Left ventricle myocardium inferior (tissue), 1 donor: ENCODE measurements around the gene F9. TPM values are rescaled to one million over a fixed set of nuclear protein-coding genes. Genes with fewer than 3 reads are reported as not detected.

Experiments used
- DNase-seq: peaks from one replicate; pipeline ENCODE4 v3.0.0-alpha.2; 2020
- H3K27ac ChIP-seq: fragments of 200-600 bp; replicated peaks from 2 replicates; pipeline ENCODE4 v1.8.0; 2021
- H3K27me3 ChIP-seq: fragments of 200-600 bp; 2 replicates; pipeline ENCODE4 v1.8.0; 2021; ENCODE audit warnings: low read depth
- H3K36me3 ChIP-seq: fragments of 200-600 bp; 2 replicates; pipeline ENCODE4 v1.8.0; 2021
- H3K4me1 ChIP-seq: fragments of 200-600 bp; 2 replicates; pipeline ENCODE4 v1.8.0; 2021
- H3K4me3 ChIP-seq: fragments of 200-600 bp; 2 replicates; pipeline ENCODE4 v1.8.0; 2021; ENCODE audit warnings: mild to moderate bottlenecking, moderate library complexity
- H3K9me3 ChIP-seq: fragments of 200-600 bp; replicated peaks from 2 replicates; pipeline ENCODE4 v1.8.0; 2021
- CTCF ChIP-seq: fragments of 200-600 bp; IDR thresholded peaks from 2 replicates; pipeline ENCODE4 v1.8.0; 2021; ENCODE audit warnings: antibody characterized with exemption, mild to moderate bottlenecking, borderline replicate concordance
- intact Hi-C: fragments of 100-400 bp; cut with micrococcal nuclease; formaldehyde crosslinking; loops from one replicate; pipeline ENCODE4 v1.11.0; 2022
- total RNA-seq: library from RNA; stranded (reverse); fragmentation: NEBNext Ultra II Directional; extraction: Animal tissue kit (Norgen Biotek cat#: 25700); gene quantifications from one replicate; pipeline ENCODE4 v1.2.1, GENCODE V29; 2021
- donor health status: DM: no; HTN: yes; CAD: no; lungs with severe emphysema.

The F9 gene
- total RNA-seq, 1 donor from 2014 or later: not detected

- no peaks in the 10 kb centered on the region for H3K27me3 ChIP-seq
- intact Hi-C loops: no loop called here
- no peak for TF ChIP-seq CTCF
- no peak overlapping the region for H3K27ac ChIP-seq
- H3K9me3 ChIP-seq: no peaks in the 10 kb centered on the region
- DNase-seq: no peak
- H3K4me3 ChIP-seq: no peak overlapping the region
- H3K4me1 ChIP-seq: no peaks in the 10 kb centered on the region
- no peaks in the 10 kb centered on the region for H3K36me3 ChIP-seq
Observed at GRCh38 chrX:139543920-139544319, 13.4 kb downstream of the F9 start.

- Histone ChIP-seq H3K27me3 (no peaks in the 10 kb centered on the region), H3K36me3 (no peaks in the 10 kb centered on the region), H3K27ac (no peak overlapping the region), H3K4me3 (no peak overlapping the region), H3K9me3 (no peaks in the 10 kb centered on the region), H3K4me1 (no peaks in the 10 kb centered on the region)
- intact Hi-C loops: no loop called here
- DNase-seq: no peak
- TF ChIP-seq CTCF: no peak
Observed at GRCh38 chrX:139544591-139544990, 14.1 kb downstream of the F9 start.

GRCh38 chrX:139554376-139554775 is 23.8 kb downstream of the F9 start:
- no peak for DNase-seq
- no peak for TF ChIP-seq CTCF
- no peak overlapping the region for H3K4me3 ChIP-seq
- no peaks in the 10 kb centered on the region for H3K36me3 ChIP-seq
- H3K4me1 ChIP-seq: no peaks in the 10 kb centered on the region
- intact Hi-C loops: no loop called here
- H3K27me3 ChIP-seq: no peaks in the 10 kb centered on the region
- no peaks in the 10 kb centered on the region for H3K9me3 ChIP-seq
- no peak overlapping the region for H3K27ac ChIP-seq

GRCh38 chrX:139554991-139555675 is 24.6 kb downstream of the F9 start:
- intact Hi-C loops: no loop called here

GRCh38 chrX:139559383-139560042 is 29.0 kb downstream of the F9 start:
- TF ChIP-seq CTCF: peak; percentile 54
- Histone ChIP-seq H3K4me1 (no peaks in the 10 kb centered on the region), H3K27ac (no peak overlapping the region), H3K27me3 (no peaks in the 10 kb centered on the region), H3K9me3 (no peaks in the 10 kb centered on the region), H3K4me3 (no peak overlapping the region), H3K36me3 (no peaks in the 10 kb centered on the region)
- intact Hi-C loops: no loop called here
- no peak for DNase-seq

More at GRCh38 chrX:139554991-139555675, 24.6 kb downstream of the F9 start:
- no peak overlapping the region for H3K4me3 ChIP-seq
- H3K9me3 ChIP-seq: no peaks in the 10 kb centered on the region
- no peaks in the 10 kb centered on the region for H3K27me3 ChIP-seq
- H3K36me3 ChIP-seq: no peaks in the 10 kb centered on the region
- H3K27ac ChIP-seq: no peak overlapping the region
- no peak for TF ChIP-seq CTCF
- no peak for DNase-seq
- no peaks in the 10 kb centered on the region for H3K4me1 ChIP-seq
